T-helper 2 cell (primary cell): Measurements from ENCODE around the gene CEP162.
"Not testable (repeated sequence)": the region's sequence is repeated elsewhere in the genome, so short reads cannot be mapped to it uniquely, and the experiment has no call there.

ENCODE experiments used
- DNase-seq, 5 experiments: peaks; one replicate each; pipeline versions ENCODE4 v3.0.0 to v3.0.0-alpha.2; 2012 to 2022

CEP162 gene

DNA sequence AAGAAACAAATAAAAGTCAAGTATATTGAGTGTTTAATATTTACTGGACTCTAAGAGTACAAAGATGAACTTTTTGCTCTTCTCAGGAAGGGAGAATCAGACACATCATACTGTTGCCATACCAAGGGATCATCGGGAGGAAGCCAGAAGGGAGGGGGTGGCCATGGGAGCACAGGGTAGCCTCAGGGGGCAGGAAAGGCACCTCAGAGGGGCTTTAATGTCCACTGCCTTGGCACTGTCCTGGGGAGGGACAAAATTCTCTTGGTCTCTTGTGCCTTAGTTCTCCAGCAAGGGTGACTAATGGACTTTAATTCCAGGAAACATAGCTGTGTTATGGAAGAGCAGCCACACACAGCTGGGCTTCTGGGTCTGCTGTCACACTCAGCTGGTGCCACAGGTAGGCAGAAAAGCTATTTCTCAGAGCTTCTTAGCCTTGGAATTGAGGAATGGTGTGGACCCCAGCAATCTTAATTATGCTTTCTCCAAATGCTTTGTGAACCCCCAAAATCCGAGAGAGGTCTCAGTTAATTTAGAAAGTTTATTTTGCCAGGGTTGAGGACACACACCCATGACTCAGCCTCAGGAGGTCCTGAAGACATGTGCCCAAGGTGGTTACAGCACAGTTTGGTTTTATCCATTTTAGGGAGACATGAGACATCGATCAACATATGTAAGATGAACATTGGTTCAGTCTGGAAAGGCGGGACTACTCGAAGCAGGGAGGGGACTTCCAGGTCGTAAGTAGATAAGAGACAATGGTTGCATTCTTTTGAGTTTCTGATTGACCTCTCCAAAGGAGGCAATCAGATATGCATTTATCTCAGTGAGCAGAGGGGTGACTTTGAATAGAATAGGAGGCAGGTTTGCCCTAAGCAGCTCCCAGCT, 140.7 kb downstream of the CEP162 start:
- DNase-seq: no peak

DNA sequence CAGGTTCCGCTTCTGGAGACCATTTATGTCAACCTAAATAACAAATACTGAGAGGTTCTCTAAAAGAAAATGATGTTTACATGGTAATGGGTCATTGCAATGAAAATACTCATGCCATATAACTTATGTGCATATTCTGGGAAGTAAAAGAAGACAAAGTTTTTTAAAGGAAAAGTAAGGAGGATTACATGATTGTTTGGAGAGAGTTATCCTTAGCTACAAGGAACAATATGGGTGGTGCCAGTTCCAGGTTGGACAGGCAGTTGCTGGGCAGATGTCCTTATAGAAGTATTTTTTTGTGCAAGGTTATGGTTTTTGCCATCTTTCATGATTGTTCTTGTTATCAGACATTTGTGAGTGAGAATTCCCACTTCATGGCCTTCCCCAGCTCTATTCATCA, 141.4 kb downstream of the CEP162 start:
- DNase-seq: no peak

DNA sequence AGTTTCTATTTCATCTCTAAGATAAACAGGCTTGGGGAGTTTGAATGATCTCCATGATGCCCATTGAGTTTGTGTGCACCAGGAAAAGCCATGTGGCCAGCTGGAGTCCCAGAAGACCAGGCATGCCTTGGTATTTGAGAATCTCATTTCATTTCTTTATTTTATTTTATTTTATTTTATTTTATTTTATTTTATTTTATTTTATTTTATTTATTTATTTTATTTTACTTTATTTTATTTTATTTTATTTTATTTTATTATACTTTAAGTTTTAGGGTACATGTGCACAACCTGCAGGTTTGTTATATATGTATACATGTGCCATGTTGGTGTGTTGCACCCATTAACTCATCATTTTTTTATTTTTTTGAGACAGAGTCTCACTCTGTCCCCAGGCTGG, 142.7 kb downstream of the CEP162 start:
- not testable (repeated sequence) for DNase-seq

DNA sequence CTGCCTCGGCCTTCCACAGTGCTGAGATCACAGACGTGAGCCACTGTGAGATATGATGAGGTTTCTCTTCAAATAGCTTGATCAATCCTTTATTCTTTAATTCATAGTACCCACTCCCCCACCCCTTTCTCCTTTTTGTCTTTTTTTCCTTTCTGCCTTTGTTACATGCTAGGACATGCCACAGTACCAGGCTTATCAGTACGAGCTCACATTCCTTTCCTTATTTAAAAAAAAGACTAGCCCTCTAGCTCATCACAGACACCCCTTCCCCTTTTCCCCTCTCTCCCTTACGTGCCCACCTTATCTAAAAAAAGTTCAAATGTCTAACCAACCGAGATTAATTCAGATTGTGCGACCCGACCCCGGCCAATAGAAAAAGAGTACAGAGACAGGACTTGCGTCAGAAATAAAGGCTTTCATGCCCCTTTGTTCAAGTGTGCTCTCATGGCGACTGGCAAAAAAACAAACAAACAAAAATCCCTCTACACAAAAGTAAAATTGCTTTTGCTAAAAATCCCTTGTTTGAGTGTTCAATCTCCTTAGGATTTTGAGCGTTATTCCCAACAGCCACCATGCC, 144.7 kb downstream of the CEP162 start:
- no peak for DNase-seq

DNA sequence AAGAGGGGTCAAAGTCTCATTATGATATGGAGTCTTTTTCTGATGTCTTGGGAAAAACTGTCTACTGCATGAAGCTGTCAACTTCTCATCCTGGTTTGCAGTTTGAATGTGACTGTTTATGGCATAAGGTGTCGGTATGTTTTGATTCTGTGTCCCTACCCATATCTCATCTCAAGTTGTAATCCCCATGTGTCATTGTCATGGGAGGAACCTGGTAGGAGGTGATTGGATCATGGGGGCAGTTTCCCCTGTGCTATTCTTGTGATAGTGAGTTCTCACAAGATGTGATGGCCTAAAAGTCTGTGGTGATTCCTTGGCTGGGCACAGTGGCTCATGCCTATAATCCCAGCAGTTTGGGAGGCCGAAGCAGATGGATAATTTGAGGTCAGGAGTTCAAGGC, 146.2 kb downstream of the CEP162 start:
- DNase-seq: no peak

DNA sequence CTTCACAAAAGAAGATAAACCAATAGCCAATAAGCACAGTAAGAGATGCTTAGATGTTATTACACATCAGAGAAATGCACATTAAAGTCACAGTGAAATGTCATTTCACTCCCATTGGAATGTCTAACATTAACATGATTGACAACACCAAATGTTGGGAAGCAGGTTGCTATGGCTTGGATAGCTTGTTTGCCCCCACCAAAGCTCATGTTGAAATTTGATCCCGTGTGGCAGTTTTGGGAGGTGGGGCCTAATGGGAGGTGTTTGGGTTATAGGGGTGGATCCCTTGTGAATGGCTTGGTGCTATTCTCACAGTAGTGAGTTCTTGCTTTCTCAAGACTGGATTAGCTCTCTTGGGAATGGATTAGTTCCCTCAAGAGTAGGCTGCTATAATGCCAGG, 149.1 kb downstream of the CEP162 start:
- no peak for DNase-seq

DNA sequence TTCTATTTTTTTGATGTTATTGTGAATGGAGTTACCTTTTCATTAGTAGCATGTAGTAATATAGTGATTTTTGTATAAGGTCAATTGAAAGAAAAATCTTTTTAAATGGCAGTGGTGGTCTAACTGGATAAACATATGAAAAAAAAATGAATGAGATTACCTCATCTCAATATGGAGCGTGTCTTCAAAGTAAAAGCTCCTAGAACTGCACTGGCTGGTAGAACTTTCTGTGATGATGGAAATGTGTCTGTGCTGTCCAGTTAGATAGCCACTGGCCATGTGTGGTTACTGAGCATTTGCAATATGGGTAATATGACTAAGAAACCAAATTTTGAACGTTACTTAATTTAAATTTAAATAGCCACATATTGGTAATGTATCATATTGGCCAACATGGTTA, 149.8 kb downstream of the CEP162 start:
- DNase-seq: no peak

DNA sequence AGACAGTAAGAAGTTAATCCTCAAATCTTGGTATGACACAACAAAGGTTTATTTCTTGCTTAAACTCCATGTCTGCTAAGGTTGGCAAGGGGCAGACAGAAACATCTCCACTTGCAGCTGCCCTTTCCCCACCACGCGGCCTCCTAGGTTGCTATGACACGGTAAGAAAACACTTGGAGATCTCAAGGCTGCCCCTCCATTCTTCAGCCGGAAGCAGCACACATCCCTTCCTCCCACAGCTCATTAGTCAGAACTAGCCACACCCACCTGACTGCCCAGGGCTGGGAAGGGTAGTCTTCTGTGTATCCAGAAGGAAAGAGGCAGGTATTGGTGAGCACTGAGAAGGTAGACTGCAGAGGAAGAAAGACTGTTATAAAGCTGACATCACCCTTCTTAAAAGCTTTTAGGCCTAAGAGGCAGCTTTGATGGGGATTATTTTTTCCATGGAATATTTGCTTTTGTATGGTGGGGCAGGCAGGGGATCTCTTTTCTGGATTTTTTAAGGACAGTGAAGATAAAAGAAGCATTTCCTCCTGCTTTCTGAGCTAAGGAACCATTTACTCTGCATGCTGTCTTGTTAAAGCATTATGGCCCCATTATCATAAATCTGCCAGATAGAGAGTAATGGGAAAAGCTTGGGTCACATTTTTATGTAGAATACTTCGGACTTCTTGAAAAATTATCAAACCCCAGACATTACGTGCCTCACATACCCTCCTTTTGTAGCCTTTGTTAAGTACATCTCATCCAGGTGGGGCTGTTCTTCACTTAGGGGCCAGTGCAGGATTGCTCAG, 152.3 kb downstream of the CEP162 start:
- no peak for DNase-seq
